H9 (cell line): Measurements from ENCODE around the gene ARHGAP26. TPM values are rescaled to one million over a fixed set of nuclear protein-coding genes. Genes with fewer than 3 reads are reported as not detected.
A peak's percentile ranks its signal among the peaks of the same experiment; 100 is the strongest.

ENCODE experiments used
- DNase-seq: peaks from one replicate; pipeline ENCODE4 v3.0.0-alpha.2; 2017
- H2AFZ ChIP-seq: one replicate; pipeline ENCODE4 v1.6.1; 2013; ENCODE audit warnings: mild to moderate bottlenecking, low read length, control low read depth, moderate library complexity
- H2AK5ac ChIP-seq: 2 replicates; pipeline ENCODE4 v1.6.1; 2013; ENCODE audit warnings: low read length, control low read depth, mixed read lengths; ENCODE audit not compliant: insufficient read length
- H2BK120ac ChIP-seq: one replicate; pipeline ENCODE4 v1.6.1; 2013; ENCODE audit warnings: low read depth, mild to moderate bottlenecking, low read length, control low read depth, inconsistent platforms; ENCODE audit not compliant: poor library complexity, severe bottlenecking
- H2BK12ac ChIP-seq: 2 replicates; pipeline ENCODE4 v1.6.1; 2013; ENCODE audit warnings: low read length, control low read depth, mixed read lengths, low read depth; ENCODE audit not compliant: insufficient read length
- H2BK15ac ChIP-seq: 2 replicates; pipeline ENCODE4 v1.6.1; 2013; ENCODE audit warnings: low read depth, low read length, control low read depth
- H2BK20ac ChIP-seq: one replicate; pipeline ENCODE4 v1.6.1; 2013; ENCODE audit warnings: low read depth, mild to moderate bottlenecking, low read length, control low read depth, inconsistent platforms; ENCODE audit not compliant: poor library complexity, severe bottlenecking
- H2BK5ac ChIP-seq: 2 replicates; pipeline ENCODE4 v1.6.1; 2013; ENCODE audit warnings: low read length, control low read depth, mixed read lengths; ENCODE audit not compliant: insufficient read length
- H3K14ac ChIP-seq: 2 replicates; pipeline ENCODE4 v1.6.1; 2013; ENCODE audit warnings: low read length, control low read depth; ENCODE audit not compliant: insufficient read depth
- H3K18ac ChIP-seq: 2 replicates; pipeline ENCODE4 v1.6.1; 2013; ENCODE audit warnings: low read depth, mild to moderate bottlenecking, mixed read lengths, low read length, control low read depth; ENCODE audit not compliant: insufficient read length
- H3K23ac ChIP-seq: 2 replicates; pipeline ENCODE4 v1.6.1; 2013; ENCODE audit warnings: low read length, control low read depth, mixed read lengths, low read depth; ENCODE audit not compliant: insufficient read length
- H3K23me2 ChIP-seq: 2 replicates; pipeline ENCODE4 v1.6.1; 2013; ENCODE audit warnings: low read depth, mild to moderate bottlenecking, mixed read lengths, low read length, control low read depth; ENCODE audit not compliant: insufficient read length, poor library complexity, severe bottlenecking
- H3K27ac ChIP-seq: 2 replicates; pipeline ENCODE4 v1.5.1; 2013; ENCODE audit warnings: low read length, control low read depth, mixed read lengths, low read depth; ENCODE audit not compliant: insufficient read length
- H3K27me3 ChIP-seq: 2 replicates; pipeline ENCODE4 v1.6.1; 2013; ENCODE audit warnings: low read length, control low read depth, inconsistent platforms; ENCODE audit not compliant: insufficient read depth
- H3K4ac ChIP-seq: 2 replicates; pipeline ENCODE4 v1.6.1; 2013; ENCODE audit warnings: low read depth, mild to moderate bottlenecking, control low read depth, inconsistent platforms, low read length, moderate library complexity
- H3K4me1 ChIP-seq: 2 replicates; pipeline ENCODE4 v1.6.1; 2013; ENCODE audit warnings: low read length, control low read depth, inconsistent platforms; ENCODE audit not compliant: insufficient read depth
- H3K4me2 ChIP-seq: 2 replicates; pipeline ENCODE4 v1.6.1; 2013; ENCODE audit warnings: low read length, control low read depth, mixed read lengths; ENCODE audit not compliant: insufficient read length, insufficient read depth
- H3K56ac ChIP-seq: 2 replicates; pipeline ENCODE4 v1.6.1; 2013; ENCODE audit warnings: low read depth, mild to moderate bottlenecking, mixed read lengths, low read length, control low read depth; ENCODE audit not compliant: insufficient read length
- H3K79me1 ChIP-seq: 2 replicates; pipeline ENCODE4 v1.6.1; 2013; ENCODE audit warnings: low read depth, mild to moderate bottlenecking, moderate library complexity, low read length, control low read depth, inconsistent platforms; ENCODE audit not compliant: insufficient read depth, poor library complexity, severe bottlenecking
- H3K79me2 ChIP-seq: 2 replicates; pipeline ENCODE4 v1.6.1; 2013; ENCODE audit warnings: low read length, control low read depth, inconsistent platforms; ENCODE audit not compliant: insufficient read depth
- H3K9ac ChIP-seq: 2 replicates; pipeline ENCODE4 v1.6.1; 2013; ENCODE audit warnings: low read length, control low read depth, mixed read lengths; ENCODE audit not compliant: insufficient read length; ENCODE audit errors: extremely low read depth
- H3K9me3 ChIP-seq: one replicate; pipeline ENCODE4 v1.6.1; 2013; ENCODE audit warnings: low read depth, low read length, inconsistent platforms; ENCODE audit not compliant: control insufficient read depth
- H3T11ph ChIP-seq: one replicate; pipeline ENCODE4 v1.6.1; 2013; ENCODE audit warnings: mild to moderate bottlenecking, low read length, control low read depth, inconsistent platforms
- H4K20me1 ChIP-seq: one replicate; pipeline ENCODE4 v1.6.1; 2013; ENCODE audit not compliant: control insufficient read depth, insufficient read length, insufficient read depth
- H4K5ac ChIP-seq: 2 replicates; pipeline ENCODE4 v1.6.1; 2013; ENCODE audit warnings: low read depth, mild to moderate bottlenecking, mixed read lengths, low read length, control low read depth; ENCODE audit not compliant: insufficient read length
- H4K8ac ChIP-seq: replicated peaks from 2 replicates; pipeline ENCODE4 v1.6.1; 2013; ENCODE audit warnings: low read length, control low read depth, mixed read lengths, low read depth; ENCODE audit not compliant: insufficient read length
- H4K91ac ChIP-seq: 2 replicates; pipeline ENCODE4 v1.6.1; 2013; ENCODE audit warnings: low read depth, mild to moderate bottlenecking, moderate library complexity, mixed read lengths, low read length, control low read depth; ENCODE audit not compliant: insufficient read length
- H3K27ac Mint-ChIP-seq, 3 experiments: 2 replicates in 2 of 3; 3 replicates in 1 of 3; pipeline ENCODE4 v1.8.0; 2020 to 2021; ENCODE audit warnings: mixed read lengths in 3 of 3, mild to moderate bottlenecking in 1 of 3, moderate library complexity in 1 of 3
- H3K27me3 Mint-ChIP-seq: 2 replicates; pipeline ENCODE4 v1.8.0; 2021; ENCODE audit warnings: low read depth, mild to moderate bottlenecking, moderate library complexity, mixed read lengths
- H3K36me3 Mint-ChIP-seq, 3 experiments: 2 replicates in 2 of 3; 3 replicates in 1 of 3; pipeline ENCODE4 v1.8.0; 2020 to 2021; ENCODE audit warnings: low read depth in 3 of 3, mixed read lengths in 3 of 3; ENCODE audit not compliant: insufficient read depth in 1 of 3
- H3K4me1 Mint-ChIP-seq, 2 experiments: 2 replicates each; pipeline ENCODE4 v1.8.0; 2020; ENCODE audit warnings: mixed read lengths in 2 of 2
- H3K4me3 Mint-ChIP-seq, 2 experiments: 2 replicates in 1 of 2; 3 replicates in 1 of 2; pipeline ENCODE4 v1.8.0; 2020 to 2021; ENCODE audit warnings: mild to moderate bottlenecking in 2 of 2, mixed read lengths in 2 of 2, moderate library complexity in 1 of 2
- H3K9me3 Mint-ChIP-seq, 2 experiments: 2 replicates in 1 of 2; 3 replicates in 1 of 2; pipeline ENCODE4 v1.8.0; 2020; ENCODE audit warnings: mild to moderate bottlenecking in 2 of 2, mixed read lengths in 2 of 2, moderate library complexity in 1 of 2
- CTCF ChIP-seq: fragments of 200-600 bp; sonication (generic); conservative IDR thresholded peaks from 3 replicates; pipeline ENCODE4 v1.8.0; 2021; ENCODE audit warnings: antibody characterized with exemption, mild to moderate bottlenecking
- WGBS: extraction: QIAGEN DNeasy Blood & Tissue Kit; methylation state at CpG from one replicate; pipeline ENCODE4 v1.1.7; 2013; ENCODE audit warnings: missing lambda C conversion rate, low lambda C conversion rate, mixed read lengths; ENCODE audit not compliant: insufficient read length; ENCODE audit errors: extremely low coverage; 5-methylcytosine and 5-hydroxymethylcytosine counted together
- total RNA-seq: library from RNA; stranded (reverse); gene quantifications from 2 replicates; pipeline ENCODE4 v1.2.1, GENCODE V29; 2021

ARHGAP26 gene
- total RNA-seq, 1 experiment from 2014 or later, result 13.8 TPM

- H4K91ac ChIP-seq, result no peak overlapping the region
- Mint-ChIP-seq H3K27ac (peak overlapping the region in 1 of 3 experiments; percentile 12; a peak in 1 of 7 replicates), H3K4me1 (no peaks in the 10 kb centered on the region), H3K4me3 (no peak overlapping the region), H3K27me3 (no peaks in the 10 kb centered on the region), H3K36me3 (peaks cover 6 to 8% (median 8%) of the 10 kb centered on the region in 3 experiments; a peak in 5 of 7 replicates), H3K9me3 (no peaks in the 10 kb centered on the region)
- H3K79me2 ChIP-seq, result no peaks in the 10 kb centered on the region
- H2BK5ac ChIP-seq, result no peak overlapping the region
- H3K27me3 ChIP-seq, result no peaks in the 10 kb centered on the region
- no peak overlapping the region for H2AK5ac ChIP-seq
- H3K27ac ChIP-seq, result no peak overlapping the region
- no peaks in the 10 kb centered on the region for H3K9me3 ChIP-seq
- no peak overlapping the region for H2BK120ac ChIP-seq
- TF ChIP-seq CTCF, result no peak
- no peak overlapping the region for H2BK20ac ChIP-seq
- H3K23ac ChIP-seq, result no peak overlapping the region
- H2BK12ac ChIP-seq, result no peak overlapping the region
- H4K5ac ChIP-seq, result no peak overlapping the region
- no peak overlapping the region for H3K18ac ChIP-seq
- H3K4ac ChIP-seq, result no peak overlapping the region
- no peak overlapping the region for H2AFZ ChIP-seq
- H4K20me1 ChIP-seq, result no peaks in the 10 kb centered on the region
- DNase-seq, result no peak
- no peak overlapping the region for H3K4me2 ChIP-seq
- H3K4me1 ChIP-seq, result no peaks in the 10 kb centered on the region
- no peaks in the 10 kb centered on the region for H3K79me1 ChIP-seq
- H3K9ac ChIP-seq, result no peak overlapping the region
- WGBS, result no CpG with 5 or more reads among the region's 3 CpGs
- no peak overlapping the region for H3K56ac ChIP-seq
- H4K8ac ChIP-seq, result no peak overlapping the region
- no peak overlapping the region for H3K14ac ChIP-seq
- no peak overlapping the region for H2BK15ac ChIP-seq
- H3T11ph ChIP-seq, result no peak overlapping the region
- H3K23me2 ChIP-seq, result no peaks in the 10 kb centered on the region
Measured at GRCh38 chr5:143148771-143149170, 378.6 kb downstream of the ARHGAP26 start.
